Measurements from ENCODE around the gene CFAP299.
"Not testable (repeated sequence)": the region's sequence is repeated elsewhere in the genome, so short reads cannot be mapped to it uniquely, and the experiment has no call there.

Gene CFAP299

DNA sequence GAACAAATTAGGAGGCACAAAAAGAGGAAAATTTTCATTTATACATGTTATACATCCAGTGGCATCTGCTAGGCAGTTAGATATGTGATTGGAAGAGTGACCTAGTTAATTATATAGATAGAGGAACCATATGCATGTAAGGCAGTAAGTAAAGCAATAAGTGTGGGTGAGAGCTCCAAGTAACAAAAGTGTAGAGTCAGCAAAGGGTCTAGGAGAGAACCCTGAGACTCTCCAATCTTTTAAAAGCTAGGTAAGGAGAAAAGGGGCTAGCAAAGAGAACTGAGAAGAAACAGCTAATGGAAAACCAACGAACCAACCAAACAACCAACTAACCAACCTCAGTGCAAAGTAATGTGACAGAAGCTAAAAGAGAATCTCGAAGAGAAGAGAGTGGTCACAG is 3.8 kb upstream of the CFAP299 start:
- DNase-seq (ENCODE audit: low spot score) = no peak

- no peak for DNase-seq (ENCODE audit: low spot score)
Measured at GRCh38 chr4:80333121-80333520, 2.4 kb upstream of the CFAP299 start.

- no peak for DNase-seq (ENCODE audit: low spot score)
Measured at GRCh38 chr4:80334568-80334967, 962 bp upstream of the CFAP299 start.

DNA sequence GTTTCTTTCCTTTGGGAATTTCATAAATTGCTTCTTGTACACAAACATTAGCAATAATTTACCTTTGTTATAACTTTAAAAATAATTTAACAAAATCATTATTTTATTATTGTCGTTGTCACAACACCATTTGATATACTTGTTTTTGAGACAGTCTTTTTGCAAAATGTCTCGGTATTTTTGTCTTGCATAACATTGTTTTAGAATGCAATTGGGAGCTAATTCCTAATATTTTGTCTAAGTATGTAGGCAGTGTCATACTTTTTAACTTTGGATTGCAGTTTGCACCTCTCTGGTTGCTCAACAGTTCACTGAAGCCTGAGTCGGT is 340 bp upstream of the CFAP299 start:
- no peak for DNase-seq (ENCODE audit: low spot score)

DNA sequence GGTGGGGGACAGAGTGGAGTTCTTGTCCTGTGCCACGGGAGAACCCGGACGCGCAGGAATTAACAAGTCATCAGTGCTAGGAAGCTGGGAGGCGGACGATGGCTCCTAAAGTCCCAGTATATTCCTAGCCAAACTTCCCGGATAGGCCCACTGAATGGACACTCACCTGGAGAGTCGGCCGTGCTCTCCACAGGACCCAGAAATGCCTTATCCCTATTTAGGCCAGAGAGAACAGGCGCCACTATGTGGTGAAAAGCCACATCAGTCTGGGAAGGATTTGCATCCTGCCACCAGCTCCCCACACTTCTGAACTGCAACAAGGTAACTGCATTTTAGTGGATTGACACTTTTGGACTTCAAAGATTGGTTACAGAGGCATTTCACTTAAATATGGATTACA is 1.1 kb downstream of the CFAP299 start:
- peak; percentile 27 for DNase-seq (ENCODE audit: low spot score)

GRCh38 chr4:80340036-80340435 is 4.5 kb downstream of the CFAP299 start:
- DNase-seq (ENCODE audit: low spot score) = no peak

GRCh38 chr4:80342684-80343083 is 7.2 kb downstream of the CFAP299 start:
- not testable (repeated sequence) for DNase-seq (ENCODE audit: low spot score)

DNA sequence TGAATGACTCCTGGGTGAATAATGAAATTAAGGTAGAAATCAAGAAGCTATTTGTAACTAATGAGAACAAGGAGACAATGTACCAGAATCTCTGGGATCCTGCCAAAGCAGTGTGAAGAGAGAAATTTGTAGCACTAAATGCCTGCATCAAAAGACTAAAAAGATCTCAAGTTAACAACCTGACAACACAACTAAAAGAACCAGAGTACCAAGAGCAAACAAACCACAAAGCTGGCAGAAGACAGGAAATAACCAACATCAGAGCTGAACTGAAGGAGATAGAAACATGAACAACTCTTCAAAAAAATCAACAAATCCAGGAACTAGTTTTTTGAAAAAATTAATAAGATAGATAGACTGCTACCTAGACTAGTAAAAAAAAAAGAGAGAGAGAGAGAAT is 8.4 kb downstream of the CFAP299 start:
- no peak for DNase-seq (ENCODE audit: low spot score)

GRCh38 chr4:80360084-80360483 is 24.6 kb downstream of the CFAP299 start:
- no peak for DNase-seq (ENCODE audit: low spot score)

DNA sequence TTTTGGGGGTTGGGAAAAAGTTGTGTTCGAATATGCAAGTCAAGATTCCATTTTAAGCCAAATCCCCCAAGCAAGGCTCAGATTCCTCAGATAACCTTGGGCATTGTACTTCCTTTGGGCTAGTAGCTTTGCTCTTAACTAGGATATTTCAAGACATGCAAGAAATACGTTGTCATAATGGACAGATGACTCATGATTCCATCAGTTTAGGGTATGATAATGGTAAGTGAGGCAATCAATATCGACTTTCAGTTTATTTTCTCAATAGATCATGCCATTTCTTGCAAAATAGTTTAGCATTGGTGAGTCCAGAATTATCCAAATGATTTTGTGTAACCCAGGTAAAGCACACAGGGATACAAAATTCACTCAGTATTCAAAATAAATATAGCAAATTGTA is 25.4 kb downstream of the CFAP299 start:
- no peak for DNase-seq (ENCODE audit: low spot score)

GRCh38 chr4:80361329-80361900 is 25.9 kb downstream of the CFAP299 start:
- DNase-seq (ENCODE audit: low spot score) = peak; percentile 17

- DNase-seq (ENCODE audit: low spot score) = peak; percentile 30
Measured at GRCh38 chr4:80362578-80363181, 27.1 kb downstream of the CFAP299 start.

DNA sequence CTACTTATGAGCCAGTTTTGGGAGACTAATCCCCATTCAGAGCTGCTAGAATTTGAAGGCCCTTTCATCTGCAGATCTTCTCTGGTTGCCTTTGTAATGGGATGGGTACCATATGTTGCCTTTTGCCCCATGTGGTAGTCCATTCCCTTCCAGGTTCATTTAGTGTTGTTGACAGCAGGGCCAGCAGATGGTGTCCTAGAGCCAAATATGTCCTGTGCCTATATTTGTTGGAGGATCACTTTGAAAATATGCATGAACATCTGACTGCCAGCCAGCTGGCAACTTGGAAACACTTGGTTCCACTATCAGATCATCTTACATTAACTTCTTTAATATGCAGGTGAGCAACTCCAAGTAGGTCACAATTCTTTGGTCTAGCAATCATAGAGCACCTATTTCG is 30.4 kb downstream of the CFAP299 start:
- peak; percentile 75 for DNase-seq (ENCODE audit: low spot score)

DNA sequence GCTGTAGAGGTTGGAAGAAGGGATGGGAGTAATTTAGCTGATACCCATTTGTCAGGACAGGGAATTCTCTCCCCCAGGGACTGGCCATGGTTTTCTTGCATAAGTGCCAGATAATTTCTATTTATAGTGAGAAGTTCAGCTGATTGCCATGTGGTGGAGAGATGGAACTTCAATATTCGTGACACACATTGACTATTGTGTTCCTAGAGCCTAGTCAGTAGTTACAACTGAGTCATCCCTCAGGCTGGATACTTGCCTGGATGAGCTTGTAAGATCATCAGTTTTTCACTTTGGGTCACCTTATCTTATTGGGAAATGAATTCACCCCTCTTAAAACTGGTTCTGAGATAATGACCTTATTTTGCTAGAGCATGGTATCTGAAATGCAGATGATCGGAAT is 32.2 kb downstream of the CFAP299 start:
- peak; percentile 35 for DNase-seq (ENCODE audit: low spot score)

DNA sequence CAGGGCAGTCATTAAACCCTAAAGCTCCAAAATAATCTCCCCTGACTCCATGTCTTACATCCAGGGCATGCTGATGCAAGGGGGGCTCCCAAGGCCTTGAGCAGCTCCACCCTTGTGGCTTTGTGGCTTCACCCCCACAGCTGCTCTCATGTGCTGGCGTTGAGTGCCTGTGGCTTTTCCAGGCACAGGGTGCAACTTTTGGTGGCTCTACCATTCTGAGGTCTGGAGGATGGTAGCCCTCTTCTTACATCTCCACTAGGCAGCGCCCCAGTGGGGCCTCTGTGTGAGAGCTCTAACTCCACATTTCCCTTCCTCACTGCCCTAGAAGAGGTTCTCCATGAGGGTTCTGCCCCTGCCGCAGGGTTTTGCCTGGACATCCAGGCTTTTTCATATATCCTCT is 35.1 kb downstream of the CFAP299 start:
- DNase-seq (ENCODE audit: low spot score) = no peak

DNA sequence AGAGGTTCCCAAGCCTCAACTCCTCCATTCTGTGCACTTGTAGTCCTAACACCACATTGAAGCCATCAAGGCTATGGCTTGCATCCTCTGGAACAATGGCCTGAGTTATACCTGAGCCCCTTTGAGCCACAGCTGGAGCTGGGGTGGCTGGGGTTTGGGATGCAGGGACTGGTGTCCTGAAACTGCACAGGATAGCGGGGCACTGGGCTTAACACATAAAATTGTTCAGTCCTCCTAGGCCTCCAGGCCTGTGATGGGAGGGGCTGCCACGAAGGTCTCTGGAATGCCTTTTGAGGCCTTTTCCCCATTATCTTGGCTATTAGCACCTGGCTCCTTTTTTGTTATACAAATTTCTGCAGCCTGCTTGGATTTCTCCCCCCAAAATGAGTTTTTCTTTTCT is 35.5 kb downstream of the CFAP299 start:
- DNase-seq (ENCODE audit: low spot score) = no peak

DNA sequence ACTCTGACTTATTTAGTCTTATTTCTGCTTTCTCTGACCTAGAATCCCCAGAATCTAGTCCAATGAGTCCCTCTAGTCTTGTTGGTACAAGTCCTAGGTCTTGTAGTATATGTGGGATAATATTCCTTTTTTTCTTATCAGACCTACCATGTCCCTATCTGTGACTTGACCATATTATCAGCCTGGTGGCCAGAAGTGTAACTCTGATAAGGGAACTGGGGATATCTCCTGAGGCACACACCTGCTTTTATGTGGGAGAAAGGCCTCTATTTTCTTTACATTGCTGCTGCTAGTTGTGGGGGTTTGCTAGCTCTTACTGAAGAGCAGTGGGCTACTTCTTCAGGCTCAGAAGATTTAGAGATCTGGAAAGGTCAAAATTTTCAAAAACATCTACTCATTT is 38.6 kb downstream of the CFAP299 start:
- DNase-seq (ENCODE audit: low spot score) = no peak

- no peak for DNase-seq (ENCODE audit: low spot score)
Measured at GRCh38 chr4:80382090-80382832, 46.7 kb downstream of the CFAP299 start.

DNA sequence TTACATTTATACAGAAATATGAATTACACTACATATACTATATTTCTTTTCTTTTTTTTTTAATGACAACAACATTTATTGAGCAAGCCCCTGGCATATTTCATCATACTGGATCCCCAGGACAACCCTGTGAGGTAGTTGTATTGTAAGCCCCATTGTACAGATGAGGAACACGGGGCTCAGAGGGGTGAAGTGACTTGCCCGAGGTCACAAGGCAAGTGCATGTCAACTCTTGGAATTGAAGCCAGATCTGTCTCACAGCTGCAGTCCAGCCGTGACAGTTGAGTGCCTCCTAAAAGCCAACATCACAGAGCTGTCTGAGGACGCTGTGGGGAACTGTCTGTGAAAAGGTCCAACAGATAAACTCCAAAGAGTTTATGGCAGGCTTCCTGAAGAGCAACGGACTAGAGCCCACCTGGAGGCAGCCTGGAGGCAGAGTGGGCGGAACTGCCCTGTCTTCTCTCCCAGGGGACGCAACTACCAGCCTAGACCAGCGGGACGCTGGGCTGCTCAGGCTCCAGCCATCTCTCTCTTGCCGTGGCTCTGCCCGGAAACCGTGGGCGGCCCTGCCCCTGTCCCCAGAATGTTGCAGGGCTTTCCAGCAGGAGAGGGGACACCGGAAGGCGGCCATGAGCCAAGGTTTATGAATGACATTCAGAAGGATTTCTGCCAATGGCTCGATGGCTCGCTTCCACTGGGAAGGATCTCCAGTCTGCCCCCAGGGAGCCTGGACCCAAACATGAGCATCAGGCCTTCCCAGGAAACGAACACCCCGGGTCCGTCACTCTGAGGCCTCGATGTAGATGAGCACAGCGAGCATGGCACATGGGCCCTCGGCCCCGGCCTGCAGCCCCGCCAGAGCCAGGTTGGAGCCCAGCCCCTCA is 50.1 kb downstream of the CFAP299 start:
- no peak for DNase-seq (ENCODE audit: low spot score)

GRCh38 chr4:80386281-80386886 is 50.9 kb downstream of the CFAP299 start:
- DNase-seq (ENCODE audit: low spot score) = no peak

DNA sequence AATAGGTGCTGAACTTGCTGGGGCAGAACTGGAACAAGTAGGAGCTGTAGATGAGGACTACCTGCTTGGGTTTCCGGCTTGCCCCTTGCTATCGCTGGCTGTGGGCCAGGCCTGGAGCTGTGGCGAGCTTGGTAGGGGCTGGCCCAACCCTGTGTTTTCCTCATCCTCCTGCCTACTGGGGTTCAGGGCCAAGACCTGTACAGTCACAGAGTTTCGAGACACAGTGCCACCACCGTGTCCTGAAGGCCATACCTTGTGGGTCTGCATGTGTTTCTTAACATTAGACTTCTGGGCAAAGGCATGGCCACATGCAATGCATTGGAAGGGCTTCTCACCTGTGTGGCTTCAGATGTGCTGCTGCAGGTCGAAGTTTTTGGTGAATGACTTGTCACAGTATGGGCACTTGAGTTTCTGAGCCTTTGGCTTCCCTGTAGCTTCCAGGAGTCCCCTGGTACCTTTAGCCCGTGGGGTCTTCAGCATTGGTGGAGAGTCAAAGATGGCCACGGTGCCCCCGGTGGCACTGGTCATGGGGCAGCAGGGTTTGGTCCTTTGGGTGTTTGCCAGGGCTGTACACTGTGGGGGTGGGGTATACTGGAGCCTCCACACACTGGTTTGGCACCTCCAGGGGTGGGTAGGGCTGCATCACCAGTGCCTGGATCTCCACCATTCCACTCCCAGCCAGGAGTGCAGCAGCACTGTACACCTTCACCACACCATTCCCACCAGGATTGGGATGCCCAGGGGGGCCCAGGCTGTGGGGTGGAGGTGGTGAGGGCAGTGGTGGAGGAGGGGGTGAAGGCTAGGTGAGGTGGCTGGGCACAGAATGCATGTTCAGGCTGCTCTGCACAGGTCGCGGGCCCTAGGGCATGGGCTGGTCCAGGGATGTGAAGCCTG is 52.1 kb downstream of the CFAP299 start:
- DNase-seq (ENCODE audit: low spot score) = no peak

Data from AG08396 (cell line).